ENCODE results near the gene HINFP.

Gene HINFP

GRCh38 chr11:119169282-119169719 lies 47.9 kb downstream of the HINFP start:
- TF ChIP-seq, protein P1, sequence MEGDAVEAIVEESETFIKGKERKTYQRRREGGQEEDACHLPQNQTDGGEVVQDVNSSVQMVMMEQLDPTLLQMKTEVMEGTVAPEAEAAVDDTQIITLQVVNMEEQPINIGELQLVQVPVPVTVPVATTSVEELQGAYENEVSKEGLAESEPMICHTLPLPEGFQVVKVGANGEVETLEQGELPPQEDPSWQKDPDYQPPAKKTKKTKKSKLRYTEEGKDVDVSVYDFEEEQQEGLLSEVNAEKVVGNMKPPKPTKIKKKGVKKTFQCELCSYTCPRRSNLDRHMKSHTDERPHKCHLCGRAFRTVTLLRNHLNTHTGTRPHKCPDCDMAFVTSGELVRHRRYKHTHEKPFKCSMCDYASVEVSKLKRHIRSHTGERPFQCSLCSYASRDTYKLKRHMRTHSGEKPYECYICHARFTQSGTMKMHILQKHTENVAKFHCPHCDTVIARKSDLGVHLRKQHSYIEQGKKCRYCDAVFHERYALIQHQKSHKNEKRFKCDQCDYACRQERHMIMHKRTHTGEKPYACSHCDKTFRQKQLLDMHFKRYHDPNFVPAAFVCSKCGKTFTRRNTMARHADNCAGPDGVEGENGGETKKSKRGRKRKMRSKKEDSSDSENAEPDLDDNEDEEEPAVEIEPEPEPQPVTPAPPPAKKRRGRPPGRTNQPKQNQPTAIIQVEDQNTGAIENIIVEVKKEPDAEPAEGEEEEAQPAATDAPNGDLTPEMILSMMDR (IDR thresholded peaks at IDR 0.05): no peak

DNA sequence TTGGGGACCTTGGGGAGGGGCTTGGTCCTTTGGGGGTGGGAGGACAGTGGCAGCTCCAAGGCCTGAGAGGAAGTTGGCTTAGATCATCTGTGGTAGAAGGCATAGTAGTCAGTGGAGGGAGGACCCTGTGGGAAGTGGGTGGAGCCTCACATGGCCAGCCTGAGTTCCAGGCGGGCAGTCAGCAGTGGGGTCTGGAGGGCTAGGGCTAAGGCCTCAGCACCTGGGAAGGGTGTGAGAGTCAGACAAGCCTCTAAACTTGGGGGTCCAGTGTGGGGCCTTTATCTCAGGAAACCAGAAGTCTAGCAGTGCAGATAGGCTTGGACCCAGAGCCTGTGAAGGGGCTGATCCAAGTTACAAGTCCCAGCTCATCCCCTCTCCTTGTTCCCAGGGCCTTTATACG lies 51.1 kb downstream of the HINFP start:
- TF ChIP-seq, protein P1 (IDR thresholded peaks at IDR 0.05): no peak

DNA sequence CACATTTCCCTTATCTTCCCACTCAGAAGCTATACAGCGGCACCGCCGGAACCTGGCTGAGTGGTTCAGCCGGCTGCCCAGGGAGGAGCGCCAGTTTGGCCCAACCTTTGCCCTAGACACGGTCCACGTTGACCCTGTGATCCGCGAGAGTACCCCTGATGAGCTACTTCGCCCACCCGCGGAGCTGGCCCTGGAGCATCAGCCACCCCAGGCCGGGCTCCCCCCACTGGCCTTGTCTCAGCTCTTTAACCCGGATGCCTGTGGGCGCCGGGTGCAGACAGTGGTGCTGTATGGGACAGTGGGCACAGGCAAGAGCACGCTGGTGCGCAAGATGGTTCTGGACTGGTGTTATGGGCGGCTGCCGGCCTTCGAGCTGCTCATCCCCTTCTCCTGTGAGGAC lies 52.1 kb downstream of the HINFP start:
- TF ChIP-seq, protein P1 (IDR thresholded peaks at IDR 0.05): no peak

DNA sequence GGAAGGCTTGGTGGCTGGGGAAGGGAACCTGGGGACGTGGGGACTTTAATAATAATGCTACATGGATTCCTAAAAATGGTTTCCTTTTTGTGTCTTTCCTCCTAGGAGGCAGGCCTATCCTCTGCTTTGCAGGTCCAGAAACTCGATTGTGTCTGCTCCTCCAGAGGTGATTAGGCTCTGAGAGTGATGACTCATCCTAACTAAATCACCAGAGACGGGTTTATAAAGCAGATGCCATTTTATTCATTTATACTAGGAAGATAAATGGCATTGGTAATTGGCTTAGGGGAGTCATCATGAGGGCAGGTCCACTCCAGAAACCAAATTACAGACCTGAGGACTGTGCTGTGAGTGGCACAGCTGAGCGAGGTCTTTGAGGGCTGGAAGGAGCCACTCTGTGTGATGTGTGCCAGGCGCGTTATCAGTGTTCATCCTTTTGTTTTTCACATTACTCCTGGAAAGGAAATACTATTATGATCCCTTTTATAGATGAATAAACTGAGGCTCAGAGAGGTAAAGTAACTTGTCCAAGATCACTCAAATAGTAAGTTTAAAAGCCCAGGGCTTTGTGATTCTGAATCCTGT lies 54.2 kb downstream of the HINFP start:
- TF ChIP-seq, protein P1 (IDR thresholded peaks at IDR 0.05): no peak

DNA sequence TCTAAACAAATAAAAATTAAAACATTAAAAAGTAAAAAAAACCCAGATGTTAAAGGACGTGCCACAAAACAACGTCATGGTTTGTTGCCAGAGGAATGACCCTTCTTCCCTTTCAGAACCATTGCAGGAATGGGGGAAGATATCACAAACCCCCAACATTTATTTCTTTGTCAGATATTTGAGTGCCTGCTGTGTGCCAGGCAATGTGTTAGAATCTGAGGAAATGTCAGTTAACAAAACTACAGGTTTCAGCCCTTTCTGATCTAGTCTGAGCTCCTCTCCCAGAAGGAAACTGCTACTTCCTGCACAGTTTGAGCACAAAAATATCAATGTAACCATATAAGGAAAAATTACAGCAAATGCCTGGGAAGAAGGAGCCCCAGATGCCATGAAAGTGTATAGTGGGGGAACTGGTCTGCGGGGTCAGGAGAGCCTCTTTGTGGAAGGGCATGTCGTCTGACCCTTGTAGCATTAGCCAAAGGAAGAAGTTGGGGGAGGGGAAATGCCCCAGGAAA lies 56.8 kb downstream of the HINFP start:
- TF ChIP-seq, protein P1 (IDR thresholded peaks at IDR 0.05): no peak

GRCh38 chr11:119179342-119179741 lies 58.0 kb downstream of the HINFP start:
- TF ChIP-seq, protein P1 (IDR thresholded peaks at IDR 0.05): no peak

GRCh38 chr11:119179983-119180382 lies 58.6 kb downstream of the HINFP start:
- TF ChIP-seq, protein P1 (IDR thresholded peaks at IDR 0.05): no peak
